ENCODE data around the gene TIMM8A.
"Not testable (repeated sequence)": the region's sequence is repeated elsewhere in the genome, so short reads cannot be mapped to it uniquely, and the experiment has no call there.

The TIMM8A gene

DNA sequence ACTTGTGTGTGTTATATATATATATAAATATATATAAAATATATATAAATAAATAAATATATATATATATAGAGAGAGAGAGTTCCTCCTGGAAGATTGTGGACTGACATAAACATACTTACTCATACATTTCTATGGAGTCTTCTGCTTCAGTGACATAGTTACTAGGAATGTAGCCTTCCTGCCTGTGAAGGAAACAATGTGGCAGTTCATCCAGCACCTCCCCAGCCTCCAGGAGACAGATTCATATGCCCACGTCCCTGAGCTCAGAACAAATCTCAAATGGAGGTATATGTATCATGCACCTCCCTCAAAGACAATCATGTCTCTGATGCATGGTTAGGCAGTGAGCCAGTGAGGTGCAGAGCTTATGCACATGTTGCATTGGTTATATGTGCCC is 11.4 kb upstream of the TIMM8A start:
- DNase-seq (ENCODE audit: low read depth): peak; percentile 36

DNA sequence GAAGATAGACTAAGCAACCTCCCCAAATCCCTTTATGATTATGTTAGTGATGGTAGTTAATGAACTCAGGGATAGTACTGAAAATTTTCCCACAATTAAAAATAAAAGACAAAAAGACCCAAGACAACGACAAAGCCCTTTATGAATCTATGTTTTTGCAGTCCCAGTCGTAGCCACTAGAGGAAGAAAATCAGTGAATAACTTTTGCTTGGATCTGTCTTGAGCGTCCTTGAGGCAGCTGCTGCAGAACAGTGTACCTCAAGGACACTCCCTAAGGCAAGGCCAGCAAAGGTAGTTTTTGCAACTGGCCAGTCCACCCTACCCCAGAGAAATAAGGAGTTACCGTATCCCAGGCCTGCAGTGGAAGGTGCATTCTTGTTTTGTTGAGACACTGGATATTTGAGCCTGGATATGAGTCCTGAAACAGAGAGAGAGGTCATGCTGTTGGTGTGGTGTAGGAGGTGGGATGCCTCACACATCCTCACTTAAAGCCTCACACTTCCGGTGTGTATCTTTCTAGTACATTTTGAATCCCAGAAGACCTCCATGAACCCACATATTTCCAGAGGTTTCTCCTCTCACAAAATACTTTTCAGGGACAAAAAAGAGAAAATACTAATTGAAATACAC is 8.7 kb upstream of the TIMM8A start:
- DNase-seq (ENCODE audit: low read depth): peak; percentile 33

DNA sequence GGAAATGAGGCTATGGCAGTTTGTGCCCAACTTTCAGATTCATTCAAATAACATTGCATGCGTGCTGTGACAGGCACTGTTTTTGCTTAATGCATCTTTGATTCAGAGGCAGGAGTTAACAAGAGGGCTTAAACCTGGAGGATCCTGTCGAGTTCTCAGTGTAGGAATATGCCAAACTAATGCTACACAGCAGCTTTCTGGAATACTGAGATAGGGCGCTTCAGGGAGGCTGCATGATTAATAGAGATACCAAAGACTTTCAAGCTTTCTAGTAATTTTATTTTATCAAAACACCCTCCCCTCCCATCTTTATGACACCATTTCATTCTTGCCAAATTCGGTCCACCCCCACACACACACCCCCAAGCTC is 636 bp upstream of the TIMM8A start:
- DNase-seq (ENCODE audit: low read depth): no peak

DNA sequence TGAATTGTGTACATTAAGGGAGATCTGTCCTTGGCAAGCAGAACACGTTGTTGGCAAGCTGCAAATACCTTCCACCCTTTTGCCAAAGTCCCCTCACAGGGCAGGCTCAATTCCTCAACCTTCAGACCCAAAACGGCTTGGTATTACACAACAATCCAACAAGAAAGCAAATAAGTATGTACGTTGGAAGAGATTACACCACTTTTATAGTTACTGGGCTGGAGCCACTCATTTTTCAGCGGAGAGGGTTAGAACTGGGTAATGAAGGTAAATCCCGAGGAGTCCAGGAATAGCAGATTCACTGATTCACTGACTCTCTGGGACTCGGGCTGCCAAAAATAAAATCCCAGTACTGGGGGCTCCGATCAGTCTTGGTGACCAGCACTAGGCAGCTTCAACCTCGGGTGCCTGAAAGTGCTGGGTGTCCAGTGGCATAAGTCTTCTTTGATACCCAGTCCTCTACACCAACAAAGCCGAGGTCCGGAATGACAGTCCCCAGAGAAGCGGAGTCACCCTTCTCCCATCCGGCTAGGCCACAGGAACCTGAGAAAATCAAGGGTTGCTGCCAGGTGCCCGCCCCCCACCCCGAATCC is 587 bp downstream of the TIMM8A start:
- DNase-seq (ENCODE audit: low read depth): peak; percentile 47

DNA sequence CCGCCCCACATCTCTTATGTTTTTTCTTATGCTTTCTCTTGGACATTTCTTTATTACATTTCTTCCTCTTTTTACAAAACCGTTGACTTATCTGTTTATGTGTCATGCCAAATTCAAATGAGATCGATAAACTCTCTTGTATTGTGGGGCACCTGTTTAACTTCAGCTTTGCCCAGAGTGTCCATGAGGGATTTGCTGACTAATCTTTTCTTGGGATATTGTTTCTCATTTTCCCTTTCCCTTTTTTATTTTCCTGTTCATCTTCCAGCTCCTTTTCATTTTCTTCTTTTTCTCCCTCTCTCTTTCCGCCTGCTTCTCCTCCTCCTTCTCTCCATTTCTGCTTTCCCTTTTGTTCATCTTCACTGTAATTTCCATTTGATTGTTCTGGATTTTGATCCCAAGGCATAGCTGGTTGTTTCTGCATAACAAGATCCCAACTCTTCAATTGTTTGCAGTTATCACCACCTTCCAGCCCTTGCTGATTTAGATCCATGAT is 10.7 kb downstream of the TIMM8A start:
- no peak for DNase-seq (ENCODE audit: low read depth)

DNA sequence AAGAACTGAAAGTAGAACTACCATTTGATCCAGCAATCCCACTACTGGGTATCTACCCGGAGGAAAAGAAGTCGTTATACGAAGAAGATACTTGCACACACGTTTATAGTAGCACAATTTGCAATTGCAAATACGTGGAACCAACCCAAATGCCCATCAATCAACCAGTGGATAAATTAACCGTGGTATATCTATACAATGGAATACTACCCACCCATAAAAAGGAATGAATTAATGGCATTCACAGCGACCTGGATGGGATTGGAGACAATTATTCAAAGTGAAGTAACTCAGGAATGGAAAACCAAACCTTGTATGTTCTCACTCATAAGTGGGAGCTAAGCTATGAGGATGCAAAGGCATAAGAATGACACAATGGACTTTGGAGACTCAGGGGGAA is 14.2 kb downstream of the TIMM8A start:
- not testable (repeated sequence) for DNase-seq (ENCODE audit: low read depth)

DNA sequence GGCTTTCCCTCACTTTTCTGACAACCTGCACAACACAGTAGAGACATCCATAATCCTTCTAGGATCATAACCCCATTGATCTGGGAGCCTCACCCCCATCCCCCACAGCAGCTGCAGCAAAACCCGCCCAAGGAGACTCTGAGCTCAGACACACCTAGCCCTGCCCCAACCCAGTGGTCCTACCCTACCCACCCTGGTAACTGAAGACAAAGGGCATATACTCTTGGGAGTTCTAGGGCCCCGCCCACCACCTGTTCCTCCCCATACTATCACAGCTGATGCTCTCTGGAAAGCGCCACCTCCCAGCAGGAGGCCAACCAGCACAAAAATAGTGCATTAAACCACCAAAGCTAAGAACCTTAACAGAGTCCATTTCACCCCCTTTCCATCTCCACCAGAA is 21.9 kb downstream of the TIMM8A start:
- DNase-seq (ENCODE audit: low read depth): not testable (repeated sequence)

DNA sequence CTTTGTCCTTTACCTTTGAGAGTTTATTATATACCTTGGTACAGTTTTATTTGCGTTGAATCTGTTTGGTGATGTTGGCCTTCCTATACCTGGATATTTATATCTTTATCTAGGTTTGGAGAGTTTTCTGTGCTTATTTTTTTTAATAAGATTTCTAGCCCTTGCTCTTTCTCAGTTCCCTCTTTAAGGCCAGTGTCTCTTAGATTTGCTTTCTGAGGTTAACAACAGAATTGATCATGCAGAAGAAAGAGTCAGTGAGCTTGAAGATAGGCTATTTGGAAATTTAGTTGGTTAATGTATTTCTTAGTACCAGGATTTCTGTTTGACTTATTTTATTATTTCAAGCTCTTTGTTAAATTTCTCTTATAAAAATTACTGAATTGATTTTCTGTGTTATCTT is 44.8 kb downstream of the TIMM8A start:
- DNase-seq (ENCODE audit: low read depth): no peak
